ENCODE results near the gene RRAGC.
"Not testable (repeated sequence)": the region's sequence is repeated elsewhere in the genome, so short reads cannot be mapped to it uniquely, and the experiment has no call there.

RRAGC gene

DNA sequence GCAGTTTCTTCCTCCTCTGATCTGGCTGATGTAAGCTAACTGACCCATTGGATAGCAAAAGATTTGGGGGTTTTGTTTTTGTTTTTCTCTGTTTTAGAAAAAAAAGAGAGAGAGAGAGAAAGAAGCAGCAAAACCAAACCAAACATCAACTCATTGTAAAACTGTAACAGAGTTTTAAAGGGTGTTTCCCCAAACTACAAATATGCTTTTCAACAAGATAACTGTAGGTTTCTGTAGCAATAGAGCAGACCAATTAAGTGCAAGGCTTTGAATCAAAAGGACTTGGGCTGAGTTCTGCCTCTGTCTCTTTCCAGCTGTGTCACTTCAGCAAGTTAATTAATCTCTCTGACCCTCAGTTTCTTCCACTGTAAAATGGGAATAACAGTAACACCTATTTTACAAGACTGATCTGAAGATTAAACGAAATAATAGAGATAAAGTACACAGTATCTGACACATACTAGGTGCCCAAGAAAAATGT, 44.5 kb downstream of the RRAGC start:
- FAIRE-seq, result no peak

DNA sequence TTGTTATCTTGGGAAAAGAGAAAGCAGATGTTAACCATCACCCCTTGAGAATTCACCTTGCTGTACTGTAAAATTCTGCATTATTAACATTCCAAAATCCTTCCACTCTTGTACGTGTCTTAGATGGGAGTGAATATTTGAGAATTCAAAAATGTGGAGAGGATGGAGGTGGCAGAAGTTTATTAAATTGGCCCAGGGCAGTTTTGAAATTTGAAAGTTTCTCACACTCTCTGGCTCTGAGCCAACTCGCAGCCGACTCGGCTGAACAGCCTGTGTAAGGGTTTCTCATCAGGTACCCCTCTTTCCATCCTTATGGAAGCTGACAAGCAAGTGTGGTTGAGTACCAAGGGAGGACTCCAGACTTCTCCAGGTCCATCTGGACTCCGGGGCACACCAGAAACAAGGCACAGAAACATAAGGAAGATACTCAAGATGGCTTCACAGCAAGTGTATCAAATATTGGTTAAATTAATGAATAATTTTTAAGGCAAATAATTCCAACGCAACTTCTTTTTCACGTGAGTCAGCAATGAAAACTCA, 45.1 kb downstream of the RRAGC start:
- FAIRE-seq, result no peak

DNA sequence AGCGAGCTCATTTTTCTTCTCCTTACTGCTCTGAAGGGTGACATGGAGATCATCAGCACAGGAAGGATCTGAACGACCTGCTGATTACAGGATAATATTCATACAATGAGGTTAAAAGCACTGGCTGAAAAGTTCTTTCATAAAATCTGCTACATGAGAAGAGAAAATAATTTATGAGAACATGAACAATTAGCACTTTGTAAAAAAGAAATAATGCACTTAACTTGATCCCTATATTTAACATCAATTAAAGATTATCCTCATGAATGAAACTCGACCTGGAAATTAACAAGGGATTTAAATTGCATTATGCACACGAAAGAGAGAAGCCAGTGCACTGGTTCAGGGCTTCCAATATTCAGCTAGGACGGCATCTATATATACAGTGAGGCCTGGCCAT, 46.6 kb downstream of the RRAGC start:
- FAIRE-seq, result no peak

DNA sequence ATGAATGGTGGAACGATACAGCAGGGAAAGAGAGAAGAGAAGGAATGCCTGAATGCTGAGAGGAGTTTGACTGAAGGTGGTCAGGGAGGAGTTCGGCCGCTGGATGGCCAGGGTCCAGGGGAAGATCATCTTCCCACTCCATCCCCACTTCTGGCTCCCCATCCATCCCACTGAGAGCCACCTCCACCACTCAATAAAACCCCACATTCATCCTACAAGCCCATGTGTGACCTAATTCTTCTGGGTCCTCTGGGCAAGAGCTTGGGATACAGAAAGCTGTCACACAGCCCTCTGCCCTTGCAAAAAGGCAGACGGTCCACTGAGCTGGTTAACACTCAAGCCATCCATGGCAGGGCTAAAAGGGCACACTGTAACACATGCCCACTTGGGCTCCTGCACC, 48.1 kb downstream of the RRAGC start:
- not testable (repeated sequence) for FAIRE-seq

DNA sequence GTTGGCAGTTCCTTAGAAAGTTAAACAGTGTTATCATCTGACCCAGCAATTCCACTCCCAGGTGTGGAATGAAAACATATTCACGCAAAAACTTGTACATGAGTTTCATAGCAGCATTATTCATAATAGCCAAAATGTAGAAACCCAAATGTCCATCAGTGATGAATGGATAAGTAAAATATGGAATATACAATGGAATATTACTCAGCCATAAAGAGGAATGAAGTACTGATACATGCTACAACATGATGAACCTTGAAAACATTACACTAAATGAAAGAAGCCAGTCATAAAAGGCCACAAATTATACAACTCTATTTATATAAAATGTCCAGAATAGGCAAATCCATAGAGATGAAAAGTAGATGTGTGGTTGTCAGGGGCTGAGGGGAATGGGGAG, 53.5 kb downstream of the RRAGC start:
- FAIRE-seq, result no peak

DNA sequence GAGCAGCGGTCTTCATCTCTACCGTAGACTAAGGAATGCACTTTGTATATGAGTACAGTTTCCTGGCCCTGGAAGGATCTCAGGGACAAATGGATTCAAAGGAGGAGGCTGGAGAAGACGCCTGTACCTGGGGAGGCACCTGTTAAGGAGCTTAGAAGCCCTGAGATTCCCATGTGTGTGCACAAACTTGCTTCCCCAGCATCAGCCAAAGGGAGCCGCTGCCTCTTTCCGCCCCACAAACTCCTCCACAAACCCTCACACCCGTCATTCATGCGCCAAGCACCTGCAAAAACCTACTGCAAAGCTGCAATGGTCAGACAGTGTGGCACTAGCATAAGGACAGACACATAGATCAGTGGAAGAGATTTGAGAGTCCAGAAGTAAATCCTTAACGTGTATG, 54.5 kb downstream of the RRAGC start:
- FAIRE-seq, result no peak

DNA sequence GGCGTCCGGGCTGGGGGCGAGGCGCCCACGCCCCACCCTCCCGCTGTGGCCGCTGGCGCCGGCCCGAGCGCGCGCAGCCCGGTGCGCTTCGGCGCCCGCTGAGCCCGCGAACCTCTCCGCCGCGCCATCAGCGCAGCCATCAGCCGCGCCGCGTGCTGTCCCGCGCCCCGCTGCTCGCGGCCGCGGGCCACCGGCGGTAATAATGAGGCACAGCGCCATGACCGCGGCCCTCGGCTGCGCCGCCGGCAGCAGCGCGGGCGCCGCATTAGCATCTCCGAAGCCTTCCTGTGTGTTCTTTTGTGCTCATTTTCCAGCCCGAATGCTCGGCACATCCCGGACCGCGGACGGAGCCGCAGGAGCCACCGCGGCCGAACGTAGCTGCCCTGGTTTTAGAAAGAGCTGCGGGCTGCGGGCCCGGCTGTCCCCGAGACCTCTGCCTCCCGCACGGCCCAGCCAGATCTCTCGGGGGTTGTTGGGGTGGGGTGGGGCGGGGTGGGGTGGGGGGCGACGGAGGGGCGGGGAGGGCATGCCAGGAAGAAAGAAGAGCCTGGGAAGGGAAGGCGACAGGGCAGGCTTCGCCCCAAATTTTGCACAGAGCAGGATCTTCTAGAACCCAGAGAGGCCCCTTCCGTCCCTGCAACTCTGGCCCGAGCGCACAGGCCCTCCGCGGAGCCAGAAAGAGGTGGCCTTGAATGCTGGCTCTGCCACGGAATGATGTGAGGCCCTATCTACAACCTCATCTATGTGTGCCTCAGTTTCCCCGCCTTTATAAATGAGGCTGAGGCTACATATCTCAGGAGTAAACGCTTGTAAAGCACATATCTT, 55.3 kb downstream of the RRAGC start:
- no peak for FAIRE-seq

DNA sequence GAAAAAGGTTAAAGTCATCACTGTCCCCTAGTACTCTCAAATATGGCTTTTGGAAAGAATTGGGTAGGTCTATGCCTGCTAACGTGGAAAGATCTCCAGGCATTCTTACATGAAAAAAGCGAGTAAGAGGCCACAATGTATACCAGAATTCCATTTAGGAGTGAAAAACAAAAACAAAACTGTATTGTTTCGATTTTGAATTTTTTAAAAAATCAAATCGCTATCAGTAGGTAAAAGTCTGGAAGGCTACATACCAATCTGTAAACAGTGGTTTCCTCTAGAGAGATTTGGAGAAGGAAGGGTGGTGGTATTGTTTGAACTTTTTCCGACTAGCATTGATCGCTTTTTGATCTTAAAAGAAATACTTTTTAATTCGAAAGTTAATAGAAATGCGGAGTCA, 55.9 kb downstream of the RRAGC start:
- FAIRE-seq, result no peak

DNA sequence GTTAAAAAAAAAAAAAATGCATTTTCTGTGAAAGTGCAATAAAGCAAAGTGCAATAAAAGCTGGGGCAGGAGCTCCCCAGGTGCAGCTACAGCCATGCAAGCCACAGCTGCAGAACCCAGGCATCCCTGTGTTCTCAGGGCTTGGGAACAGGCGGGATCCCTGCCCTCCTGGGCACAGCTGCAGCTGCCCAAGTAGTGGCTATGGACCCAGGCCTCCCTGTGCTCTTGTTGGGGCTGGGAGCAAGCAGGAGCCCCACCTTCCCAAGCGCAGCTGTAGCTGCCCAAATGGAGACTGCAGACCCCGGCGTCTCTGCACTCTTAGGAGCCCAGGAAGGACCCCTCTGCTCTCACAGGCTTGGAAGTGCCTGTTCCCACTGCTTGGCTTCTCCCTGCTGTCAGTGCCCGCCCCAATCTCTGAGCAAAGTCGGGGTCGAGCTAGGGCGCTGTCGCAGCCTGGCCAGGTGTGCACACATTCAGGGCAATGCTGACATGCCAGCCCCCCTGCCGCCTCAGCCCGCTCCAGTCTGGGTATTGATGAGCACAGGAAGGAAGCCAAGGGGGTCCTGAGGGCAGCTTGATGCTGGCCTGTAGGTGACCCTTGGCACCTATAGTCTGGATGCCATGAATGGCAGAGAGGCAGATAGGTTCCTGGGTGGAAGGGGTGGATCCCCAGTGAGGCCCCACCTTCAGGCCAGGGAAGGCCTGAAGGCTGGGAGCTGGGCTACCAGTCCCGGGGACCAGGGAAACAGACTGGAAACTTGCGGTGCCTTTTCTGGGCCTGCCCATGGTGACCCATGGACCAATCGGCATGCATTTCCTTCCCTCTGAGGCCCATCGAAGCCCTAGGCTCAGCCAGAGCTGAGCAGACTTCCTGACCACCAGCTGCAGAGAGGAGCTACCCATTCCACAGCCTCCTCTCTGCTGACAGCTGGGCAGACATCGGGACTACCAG, 58.6 kb downstream of the RRAGC start:
- FAIRE-seq, result no peak

DNA sequence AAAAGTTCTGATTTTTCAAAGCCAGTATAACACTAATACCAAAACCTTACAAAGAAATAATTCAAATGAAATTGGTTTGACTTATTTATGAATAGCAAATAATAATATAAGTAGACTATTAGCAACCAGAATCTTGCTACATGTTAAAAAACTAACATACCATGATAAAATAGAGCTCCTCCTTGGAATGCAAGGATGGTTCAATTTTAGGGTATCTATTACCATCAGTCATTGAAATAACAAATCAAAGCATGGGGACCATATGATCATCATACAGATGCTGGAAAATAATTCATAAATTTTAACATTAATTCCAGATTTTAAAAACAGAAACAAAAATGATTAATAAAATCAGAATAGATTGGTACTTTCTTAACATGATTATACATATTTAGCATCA, 66.3 kb downstream of the RRAGC start:
- FAIRE-seq, result no peak

DNA sequence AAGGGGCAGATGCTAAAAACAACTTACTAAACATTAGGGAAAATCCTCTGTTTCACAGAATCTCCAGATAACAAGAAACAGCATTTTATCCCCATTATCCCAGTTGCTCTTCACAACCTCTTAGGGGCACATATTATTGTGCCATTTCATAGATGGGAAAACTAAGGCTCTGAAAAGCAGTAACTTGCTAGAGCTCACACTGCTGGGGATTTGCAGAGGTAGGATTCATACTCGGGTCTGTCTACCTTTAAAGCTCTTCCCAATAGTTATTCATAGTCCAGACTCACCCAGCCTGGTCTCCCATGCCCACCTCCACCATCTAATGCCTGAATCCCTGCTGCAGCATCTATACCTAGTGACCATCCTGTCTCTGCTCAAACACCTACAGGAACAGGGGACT, 67.7 kb downstream of the RRAGC start:
- FAIRE-seq, result no peak

DNA sequence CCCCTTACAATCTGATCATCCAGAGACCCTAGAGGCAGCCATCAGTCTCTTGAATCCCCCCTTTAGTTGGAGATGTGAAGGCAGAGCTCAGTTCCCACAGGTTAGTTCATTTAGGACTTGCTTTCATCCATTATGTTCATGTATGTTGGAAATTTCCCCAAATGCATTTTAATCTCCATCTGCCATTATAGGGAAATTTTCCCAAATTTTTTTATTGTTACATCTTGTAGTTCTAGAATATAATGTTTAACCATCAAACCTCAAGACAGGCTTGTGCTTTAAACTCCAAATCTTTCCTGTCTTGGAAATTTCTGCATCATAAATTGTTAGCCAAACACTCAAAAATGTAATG, 68.4 kb downstream of the RRAGC start:
- FAIRE-seq, result no peak

DNA sequence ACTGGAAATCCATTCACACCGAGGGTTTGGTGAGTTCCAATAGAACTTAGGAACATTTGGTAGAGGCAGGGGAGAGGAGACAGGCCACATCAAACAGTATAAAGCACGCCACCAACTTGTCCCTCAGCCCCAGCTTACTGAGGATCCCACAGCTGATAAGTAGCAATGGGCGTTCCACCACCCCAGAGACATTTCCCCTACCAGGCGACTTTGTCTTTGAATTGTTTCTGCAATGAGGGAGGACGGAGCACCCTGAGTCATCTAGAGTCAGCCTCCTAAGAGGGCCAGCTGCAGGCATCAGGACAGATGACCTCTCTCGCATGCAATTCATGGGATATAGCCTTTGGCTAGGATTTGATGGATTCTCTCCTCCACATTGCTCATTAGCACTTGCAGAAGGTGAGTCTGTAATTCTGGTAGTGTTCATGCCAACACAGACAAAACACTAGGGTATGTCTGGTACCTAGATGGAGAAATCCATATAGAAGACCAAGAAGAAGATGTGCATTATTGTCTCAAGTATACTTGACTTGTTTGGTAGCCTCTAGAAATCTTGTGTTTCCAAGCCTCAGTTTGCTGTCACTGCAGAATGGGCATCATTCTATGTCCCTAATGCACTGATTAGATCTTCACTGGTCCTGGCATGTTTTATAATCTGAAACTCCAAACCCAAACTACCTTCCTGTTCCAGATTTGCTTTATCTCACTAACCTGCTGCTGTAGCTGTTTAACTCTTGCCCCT, 69.0 kb downstream of the RRAGC start:
- no peak for FAIRE-seq

DNA sequence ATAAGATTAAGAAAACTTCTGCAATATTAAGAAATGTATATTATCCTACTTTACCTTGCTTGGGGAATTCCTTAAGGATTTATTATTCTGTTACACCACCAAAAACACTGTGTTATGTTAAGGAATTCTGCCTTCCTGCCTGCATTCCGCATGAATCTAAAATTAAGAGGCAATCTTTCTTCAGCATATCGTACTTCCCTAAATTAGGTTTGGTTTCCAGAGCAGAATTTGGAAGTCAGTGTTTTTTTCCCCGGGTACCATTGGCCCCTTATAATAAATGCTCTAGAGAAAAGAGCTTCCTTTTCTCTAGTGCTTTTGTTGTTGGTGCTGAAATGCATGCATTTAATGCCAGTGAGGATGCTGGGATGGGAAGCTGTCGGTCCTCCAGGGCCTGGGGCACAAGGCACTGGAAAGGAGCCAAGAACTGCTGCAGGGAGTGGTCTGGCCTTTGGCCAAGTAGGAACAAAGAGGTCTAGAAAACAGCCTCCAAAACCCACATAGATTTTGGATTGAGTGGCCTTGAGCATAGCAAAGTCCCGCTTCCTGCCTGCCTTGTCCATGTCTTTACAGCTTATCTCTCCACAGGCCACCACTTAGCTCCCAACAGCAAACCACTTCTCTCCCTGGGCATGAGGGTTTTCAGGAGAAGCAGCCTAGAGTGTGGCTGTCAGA, 69.9 kb downstream of the RRAGC start:
- FAIRE-seq, result no peak

DNA sequence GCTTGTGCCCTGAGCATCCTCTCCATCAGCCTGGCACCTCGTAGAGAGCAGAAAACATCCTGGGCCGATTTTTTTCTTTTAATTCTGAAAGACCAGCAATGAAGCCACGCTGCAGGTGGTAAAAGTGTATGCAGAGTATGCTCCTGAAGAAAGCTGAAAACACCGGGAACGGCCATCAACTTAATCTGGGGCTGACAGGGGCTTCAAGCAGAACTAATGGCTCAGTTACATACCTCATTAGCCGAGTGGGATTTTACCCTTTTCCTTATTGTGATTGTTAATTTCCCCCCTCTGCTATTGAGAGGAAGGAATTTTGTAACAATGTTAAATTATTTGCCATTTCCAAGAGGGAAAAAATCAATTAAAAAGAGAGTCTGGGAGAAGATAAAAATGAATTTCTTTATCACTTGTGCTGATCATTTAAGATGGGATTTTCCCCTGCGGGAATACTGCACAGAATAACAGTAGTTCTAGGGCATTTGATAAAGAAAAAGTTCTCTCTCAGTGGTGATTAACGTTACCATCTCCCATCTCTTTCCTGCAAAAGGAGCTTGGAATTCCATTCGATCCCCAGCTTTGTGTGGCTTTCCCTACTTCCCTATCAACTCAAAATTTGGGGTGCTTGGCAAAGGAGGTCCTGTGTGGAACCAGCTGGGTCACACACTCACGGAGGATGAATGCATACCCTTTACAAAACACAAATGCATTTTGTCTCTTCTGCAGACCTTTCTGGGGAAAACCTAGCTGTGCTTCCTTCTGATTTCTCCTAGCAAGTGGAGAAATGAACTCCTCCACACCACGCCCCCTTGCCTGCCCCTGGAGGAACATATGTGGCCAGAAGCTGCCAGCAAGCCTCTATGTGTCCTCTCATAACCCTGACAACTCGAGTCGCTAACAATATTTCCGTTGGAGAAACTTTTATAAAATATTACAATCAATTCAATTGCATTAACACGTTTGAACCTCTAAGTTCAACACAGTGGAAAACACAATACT, 70.9 kb downstream of the RRAGC start:
- no peak for FAIRE-seq

All from A204.1 (cell line).